Measurements from ENCODE around the gene RUNX2. TPM values are rescaled to one million over a fixed set of nuclear protein-coding genes. Genes with fewer than 3 reads are reported as not detected.
"Not testable (repeated sequence)": the region's sequence is repeated elsewhere in the genome, so short reads cannot be mapped to it uniquely, and the experiment has no call there.

The RUNX2 gene
- total RNA-seq, 1 donor from 2014 or later, result not detected

DNA sequence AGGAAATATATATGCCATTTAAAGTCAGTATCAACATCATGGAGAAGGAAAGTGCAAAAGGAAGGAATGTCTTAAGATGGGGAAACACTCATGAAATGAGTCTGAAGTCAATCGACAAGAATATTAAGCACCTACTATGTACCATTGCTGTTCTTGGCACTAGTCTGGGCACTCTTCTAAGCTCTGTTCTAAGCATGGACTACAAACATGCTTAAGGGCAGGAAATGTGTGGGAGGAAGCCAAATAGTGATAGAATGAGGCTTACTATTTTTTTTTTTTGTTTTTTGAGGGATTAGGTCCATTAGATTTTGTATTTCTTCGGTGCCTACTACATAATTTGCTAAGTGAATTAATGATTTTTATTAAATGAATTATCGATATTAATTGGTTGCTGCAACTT is 133.4 kb downstream of the RUNX2 start:
- Mint-ChIP-seq H3K9me3 (ENCODE audit: unreplicated experiment) (no peaks in the 10 kb centered on the region), H3K36me3 (ENCODE audit: unreplicated experiment) (no peaks in the 10 kb centered on the region)

DNA sequence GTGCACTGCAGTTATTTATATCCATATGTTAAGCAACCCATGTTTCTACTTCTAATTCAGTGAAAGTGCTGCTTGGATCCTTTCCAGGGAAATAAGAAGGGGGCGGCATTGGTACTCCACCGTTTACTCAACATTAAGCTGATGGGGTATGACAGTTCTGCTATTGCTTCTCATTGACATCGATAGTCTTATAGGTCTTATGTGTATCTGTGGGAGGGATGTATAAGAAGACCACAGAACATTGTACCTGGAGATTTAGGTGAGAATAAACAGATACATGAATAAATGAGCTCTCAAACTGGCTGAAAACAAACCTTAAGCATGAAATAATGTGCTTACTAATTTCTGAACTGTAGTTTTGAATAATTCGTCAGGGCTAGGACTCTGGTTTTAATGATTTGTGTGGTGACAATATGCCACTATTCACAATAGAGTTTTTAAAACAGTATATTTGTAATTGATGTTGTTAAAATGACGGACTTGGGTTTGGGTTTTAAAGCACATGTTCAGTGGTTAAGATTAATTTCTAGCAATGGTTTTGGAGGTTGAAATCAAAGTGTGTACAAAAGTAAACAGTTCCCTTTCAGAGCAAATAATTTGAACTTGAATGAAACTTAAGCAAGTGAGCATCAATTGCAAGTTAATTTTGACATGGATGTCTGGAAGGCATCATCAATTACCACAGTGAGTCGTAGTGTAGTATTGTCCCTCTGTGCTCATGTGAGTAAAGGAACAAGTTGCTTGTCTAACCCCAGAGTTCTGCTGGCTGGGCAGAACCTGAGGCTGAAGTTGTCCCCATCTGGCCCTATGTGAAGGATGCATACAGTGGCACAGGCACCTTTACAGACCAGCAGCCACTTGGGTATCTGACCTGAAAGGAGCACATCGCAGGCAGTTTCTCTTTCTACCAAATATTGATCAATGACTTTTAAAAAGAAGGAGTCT is 134.3 kb downstream of the RUNX2 start:
- Mint-ChIP-seq H3K4me1 (ENCODE audit: low read depth, unreplicated experiment) (no peaks in the 10 kb centered on the region), H3K27me3 (ENCODE audit: unreplicated experiment) (no peaks in the 10 kb centered on the region), H3K4me3 (ENCODE audit: unreplicated experiment) (no peak overlapping the region), H3K36me3 (ENCODE audit: unreplicated experiment) (no peaks in the 10 kb centered on the region), H3K27ac (ENCODE audit: unreplicated experiment) (no peak overlapping the region), H3K9me3 (ENCODE audit: unreplicated experiment) (no peaks in the 10 kb centered on the region)
- TF ChIP-seq, protein P1, sequence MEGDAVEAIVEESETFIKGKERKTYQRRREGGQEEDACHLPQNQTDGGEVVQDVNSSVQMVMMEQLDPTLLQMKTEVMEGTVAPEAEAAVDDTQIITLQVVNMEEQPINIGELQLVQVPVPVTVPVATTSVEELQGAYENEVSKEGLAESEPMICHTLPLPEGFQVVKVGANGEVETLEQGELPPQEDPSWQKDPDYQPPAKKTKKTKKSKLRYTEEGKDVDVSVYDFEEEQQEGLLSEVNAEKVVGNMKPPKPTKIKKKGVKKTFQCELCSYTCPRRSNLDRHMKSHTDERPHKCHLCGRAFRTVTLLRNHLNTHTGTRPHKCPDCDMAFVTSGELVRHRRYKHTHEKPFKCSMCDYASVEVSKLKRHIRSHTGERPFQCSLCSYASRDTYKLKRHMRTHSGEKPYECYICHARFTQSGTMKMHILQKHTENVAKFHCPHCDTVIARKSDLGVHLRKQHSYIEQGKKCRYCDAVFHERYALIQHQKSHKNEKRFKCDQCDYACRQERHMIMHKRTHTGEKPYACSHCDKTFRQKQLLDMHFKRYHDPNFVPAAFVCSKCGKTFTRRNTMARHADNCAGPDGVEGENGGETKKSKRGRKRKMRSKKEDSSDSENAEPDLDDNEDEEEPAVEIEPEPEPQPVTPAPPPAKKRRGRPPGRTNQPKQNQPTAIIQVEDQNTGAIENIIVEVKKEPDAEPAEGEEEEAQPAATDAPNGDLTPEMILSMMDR (IDR thresholded peaks at IDR 0.05; ENCODE audit: partially characterized antibody, unreplicated experiment), result no peak
- no peak for DNase-seq

More for the DNA sequence above, 133.4 kb downstream of the RUNX2 start:
- Mint-ChIP-seq H3K27ac (ENCODE audit: unreplicated experiment) (no peak overlapping the region), H3K4me1 (ENCODE audit: low read depth, unreplicated experiment) (no peaks in the 10 kb centered on the region), H3K4me3 (ENCODE audit: unreplicated experiment) (no peak overlapping the region), H3K27me3 (ENCODE audit: unreplicated experiment) (no peaks in the 10 kb centered on the region)
- DNase-seq, result no peak
- TF ChIP-seq, protein P1 (IDR thresholded peaks at IDR 0.05; ENCODE audit: partially characterized antibody, unreplicated experiment), result no peak

DNA sequence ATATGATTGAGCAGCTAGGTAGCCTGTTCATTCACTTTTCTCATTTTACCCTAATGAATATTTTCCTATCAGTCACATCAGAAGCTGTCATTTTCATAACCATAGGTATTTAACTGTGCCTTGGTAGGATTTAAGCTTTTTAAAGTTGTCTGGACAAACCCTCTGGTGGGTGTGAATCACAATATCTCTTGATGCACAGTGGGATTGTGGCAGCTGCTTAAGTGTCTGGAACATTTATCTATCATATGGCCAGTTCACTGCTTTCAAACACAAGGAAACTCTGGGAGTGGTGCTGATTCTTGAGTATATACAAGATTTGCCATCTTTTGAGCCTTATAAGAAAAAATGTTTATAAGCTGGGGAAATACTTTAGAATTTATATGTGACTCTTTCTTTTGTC is 136.6 kb downstream of the RUNX2 start:
- no peaks in the 10 kb centered on the region for H3K27me3 Mint-ChIP-seq (ENCODE audit: unreplicated experiment)
- H3K36me3 Mint-ChIP-seq (ENCODE audit: unreplicated experiment), result no peaks in the 10 kb centered on the region
- no peaks in the 10 kb centered on the region for H3K9me3 Mint-ChIP-seq (ENCODE audit: unreplicated experiment)

DNA sequence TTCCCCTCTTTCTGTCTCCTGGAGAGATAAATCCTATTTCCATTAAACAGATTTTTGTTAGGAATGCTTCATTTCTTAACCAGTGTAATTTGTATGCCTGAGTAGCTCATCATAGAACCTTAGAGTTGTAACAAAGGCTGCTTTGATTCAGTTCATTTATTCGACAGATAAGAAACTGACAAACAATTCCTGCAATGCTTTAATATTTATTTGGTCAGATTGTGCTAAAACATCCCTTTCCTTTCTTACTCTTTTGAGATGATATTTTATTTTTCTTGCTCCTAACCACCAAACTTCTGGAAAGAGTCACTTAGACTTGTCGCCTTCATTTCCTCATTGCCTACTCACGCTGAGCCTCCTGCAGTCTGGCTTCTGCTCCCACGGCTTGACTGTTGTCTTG is 138.6 kb downstream of the RUNX2 start:
- Mint-ChIP-seq H3K27me3 (ENCODE audit: unreplicated experiment) (no peaks in the 10 kb centered on the region), H3K27ac (ENCODE audit: unreplicated experiment) (no peak overlapping the region), H3K9me3 (ENCODE audit: unreplicated experiment) (no peaks in the 10 kb centered on the region), H3K36me3 (ENCODE audit: unreplicated experiment) (no peaks in the 10 kb centered on the region), H3K4me3 (ENCODE audit: unreplicated experiment) (no peak overlapping the region), H3K4me1 (ENCODE audit: low read depth, unreplicated experiment) (no peaks in the 10 kb centered on the region)
- TF ChIP-seq, protein P1 (IDR thresholded peaks at IDR 0.05; ENCODE audit: partially characterized antibody, unreplicated experiment), result no peak
- DNase-seq, result no peak

More for the DNA sequence above, 136.6 kb downstream of the RUNX2 start:
- H3K27ac Mint-ChIP-seq (ENCODE audit: unreplicated experiment), result no peak overlapping the region
- H3K4me1 Mint-ChIP-seq (ENCODE audit: low read depth, unreplicated experiment), result no peaks in the 10 kb centered on the region
- H3K4me3 Mint-ChIP-seq (ENCODE audit: unreplicated experiment), result no peak overlapping the region
- TF ChIP-seq, protein P1 (IDR thresholded peaks at IDR 0.05; ENCODE audit: partially characterized antibody, unreplicated experiment), result no peak
- no peak for DNase-seq

DNA sequence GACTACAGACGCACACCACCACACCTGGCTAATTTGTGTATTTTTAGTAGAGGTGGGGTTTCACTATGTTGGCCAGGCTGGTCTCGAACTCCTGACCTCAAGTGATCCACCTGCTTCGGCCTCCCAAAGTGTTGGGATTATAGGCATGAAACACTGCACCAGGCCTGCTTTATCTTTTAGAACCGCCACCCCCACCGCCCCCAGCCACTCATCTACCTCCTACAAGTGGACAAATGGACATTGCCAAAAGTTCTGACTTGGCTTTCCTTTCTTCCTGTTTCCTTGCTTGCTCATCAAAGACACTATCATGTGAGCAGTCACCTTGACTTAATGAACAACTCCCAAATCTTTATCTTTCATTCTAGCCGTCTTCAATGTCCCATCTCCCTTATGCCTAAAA is 139.3 kb downstream of the RUNX2 start:
- H3K36me3 Mint-ChIP-seq (ENCODE audit: unreplicated experiment); H3K27me3 Mint-ChIP-seq (ENCODE audit: unreplicated experiment); H3K4me1 Mint-ChIP-seq (ENCODE audit: low read depth, unreplicated experiment); DNase-seq; H3K9me3 Mint-ChIP-seq (ENCODE audit: unreplicated experiment); H3K27ac Mint-ChIP-seq (ENCODE audit: unreplicated experiment); H3K4me3 Mint-ChIP-seq (ENCODE audit: unreplicated experiment): not testable (repeated sequence)
